ENCODE measurements around the gene DEPDC1B.

The DEPDC1B gene

GRCh38 chr5:60550311-60550710 is 149.7 kb downstream of the DEPDC1B start:
- H3K27me3 ChIP-seq (ENCODE audit: insufficient read depth, low read length, poor library complexity, severe bottlenecking) = no peaks in the 10 kb centered on the region
- TF ChIP-seq CTCF (conservative IDR thresholded peaks at IDR 0.05; ENCODE audit: low read length) = no peak
- H3K9me3 ChIP-seq (ENCODE audit: insufficient read depth, low read depth, low read length) = no peaks in the 10 kb centered on the region
- H3K4me1 ChIP-seq (ENCODE audit: insufficient read depth, low read length, poor library complexity, severe bottlenecking) = no peaks in the 10 kb centered on the region
- no peaks in the 10 kb centered on the region for H3K36me3 ChIP-seq (ENCODE audit: insufficient read depth, low read length)
- H2AFZ ChIP-seq (ENCODE audit: low read length) = no peak overlapping the region
- H3K79me2 ChIP-seq (ENCODE audit: insufficient read depth, low read length) = no peaks in the 10 kb centered on the region
- H3K4me2 ChIP-seq (ENCODE audit: low read depth, low read length, poor library complexity, severe bottlenecking) = no peak overlapping the region
- no peak overlapping the region for H3K4me3 ChIP-seq (ENCODE audit: low read length, poor library complexity, severe bottlenecking)
- H3K9ac ChIP-seq (ENCODE audit: low read depth, low read length, poor library complexity, severe bottlenecking) = no peak overlapping the region
- H4K20me1 ChIP-seq (ENCODE audit: insufficient read depth, low read length, poor library complexity, severe bottlenecking) = no peaks in the 10 kb centered on the region
- H3F3A ChIP-seq (ENCODE audit: low read depth) = no peaks in the 10 kb centered on the region
- no peaks in the 10 kb centered on the region for H3K9me2 ChIP-seq (replicated peaks; ENCODE audit: low read depth, low read length)

DNA sequence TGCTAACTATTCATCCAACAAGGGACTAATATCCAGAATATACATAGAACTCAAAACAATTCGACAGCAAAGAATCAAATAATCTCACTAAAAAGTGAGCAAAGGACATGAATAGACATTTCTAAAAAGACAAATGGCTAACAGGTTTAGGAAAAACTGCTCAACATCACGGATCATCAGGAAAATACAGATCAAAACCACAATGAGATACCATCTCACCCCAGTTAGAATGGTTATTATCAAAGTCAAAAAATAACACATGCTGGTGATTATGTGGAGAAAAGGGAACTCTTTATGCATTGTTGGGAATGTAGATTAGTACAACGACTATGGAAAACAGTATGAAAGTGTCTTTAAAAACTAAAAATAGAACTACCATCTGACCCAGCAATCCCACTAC is 150.1 kb downstream of the DEPDC1B start:
- Histone ChIP-seq H2AFZ (ENCODE audit: low read length) (no peak overlapping the region), H3F3A (ENCODE audit: low read depth) (no peaks in the 10 kb centered on the region), H4K20me1 (ENCODE audit: insufficient read depth, low read length, poor library complexity, severe bottlenecking) (no peaks in the 10 kb centered on the region), H3K9ac (ENCODE audit: low read depth, low read length, poor library complexity, severe bottlenecking) (no peak overlapping the region), H3K27me3 (ENCODE audit: insufficient read depth, low read length, poor library complexity, severe bottlenecking) (no peaks in the 10 kb centered on the region), H3K4me1 (ENCODE audit: insufficient read depth, low read length, poor library complexity, severe bottlenecking) (no peaks in the 10 kb centered on the region), H3K9me3 (ENCODE audit: insufficient read depth, low read depth, low read length) (no peaks in the 10 kb centered on the region), H3K9me2 (replicated peaks; ENCODE audit: low read depth, low read length) (no peaks in the 10 kb centered on the region), H3K4me2 (ENCODE audit: low read depth, low read length, poor library complexity, severe bottlenecking) (no peak overlapping the region), H3K4me3 (ENCODE audit: low read length, poor library complexity, severe bottlenecking) (no peak overlapping the region), H3K79me2 (ENCODE audit: insufficient read depth, low read length) (no peaks in the 10 kb centered on the region), H3K36me3 (ENCODE audit: insufficient read depth, low read length) (no peaks in the 10 kb centered on the region)
- TF ChIP-seq CTCF (conservative IDR thresholded peaks at IDR 0.05; ENCODE audit: low read length) (no peak), EZH2phosphoT487 (IDR thresholded peaks at IDR 0.05; ENCODE audit: borderline replicate concordance) (no peak)

Data from Loucy (cell line).